DND-41 (cell line): Measurements from ENCODE around the gene TTLL6.

ENCODE experiments used
- ATAC-seq: fragments of 200-7000 bp; cut with Tn5 transposase; 3 replicates; pipeline ENCODE4 v1.9.1; 2021; ENCODE audit warnings: low read depth; ENCODE audit not compliant: insufficient read depth
- DNase-seq: peaks from one replicate; pipeline ENCODE4 v3.0.0-alpha.2; 2020
- H2AFZ ChIP-seq: 2 replicates; pipeline ENCODE4 v1.6.0; 2012; ENCODE audit warnings: low read depth, low read length
- H3K27ac ChIP-seq: 2 replicates; pipeline ENCODE4 v1.5.1; 2012; ENCODE audit warnings: low read length, inconsistent platforms
- H3K27me3 ChIP-seq: fragments of 200-600 bp; sonication (generic); 2 replicates; pipeline ENCODE4 v1.6.0; 2012; ENCODE audit warnings: low read length, mild to moderate bottlenecking, inconsistent platforms; ENCODE audit not compliant: insufficient read depth, poor library complexity
- H3K36me3 ChIP-seq: 2 replicates; pipeline ENCODE4 v1.5.1; 2012; ENCODE audit warnings: low read length, inconsistent platforms; ENCODE audit not compliant: insufficient read depth
- H3K4me1 ChIP-seq: 2 replicates; pipeline ENCODE4 v1.5.1; 2012; ENCODE audit warnings: mild to moderate bottlenecking, low read length; ENCODE audit not compliant: insufficient read depth
- H3K4me2 ChIP-seq: 2 replicates; pipeline ENCODE4 v1.6.0; 2012; ENCODE audit warnings: mild to moderate bottlenecking, moderate library complexity, low read length, inconsistent platforms; ENCODE audit not compliant: insufficient read depth
- H3K4me3 ChIP-seq, 2 experiments: fragments of 200-600 bp in 1 of 2; shearing (Covaris generic) in 1 of 2; 2 replicates each; pipeline ENCODE4 v1.5.1; 2012 to 2016; ENCODE audit warnings: inconsistent platforms in 2 of 2, low read length in 2 of 2, mild to moderate bottlenecking in 2 of 2, low read depth in 1 of 2, moderate library complexity in 1 of 2
- H3K79me2 ChIP-seq: 2 replicates; pipeline ENCODE4 v1.6.0; 2012; ENCODE audit warnings: low read length, inconsistent platforms; ENCODE audit not compliant: insufficient read depth
- H3K9ac ChIP-seq: 2 replicates; pipeline ENCODE4 v1.6.0; 2012; ENCODE audit warnings: low read depth, mild to moderate bottlenecking, inconsistent platforms, low read length, moderate library complexity
- H3K9me3 ChIP-seq: 2 replicates; pipeline ENCODE4 v1.5.1; 2012; ENCODE audit warnings: low read length, moderate library complexity, mild to moderate bottlenecking, inconsistent platforms; ENCODE audit not compliant: insufficient read depth, severe bottlenecking
- H4K20me1 ChIP-seq: 2 replicates; pipeline ENCODE4 v1.6.0; 2012; ENCODE audit warnings: low read length; ENCODE audit not compliant: insufficient read depth
- EZH2 ChIP-seq: IDR thresholded peaks from 3 replicates; pipeline ENCODE4 v1.6.1; 2012; ENCODE audit warnings: borderline replicate concordance, low read depth, mild to moderate bottlenecking, moderate library complexity, low read length, inconsistent platforms; ENCODE audit not compliant: severe bottlenecking
- TF ChIP-seq, protein P1 (sequence below): IDR thresholded peaks from 2 replicates; pipeline ENCODE4 v1.5.1; 2012; ENCODE audit warnings: borderline replicate concordance, low read length, moderate library complexity, mild to moderate bottlenecking; ENCODE audit not compliant: poor library complexity, severe bottlenecking; ENCODE audit errors: extremely low read depth

Gene TTLL6

DNA sequence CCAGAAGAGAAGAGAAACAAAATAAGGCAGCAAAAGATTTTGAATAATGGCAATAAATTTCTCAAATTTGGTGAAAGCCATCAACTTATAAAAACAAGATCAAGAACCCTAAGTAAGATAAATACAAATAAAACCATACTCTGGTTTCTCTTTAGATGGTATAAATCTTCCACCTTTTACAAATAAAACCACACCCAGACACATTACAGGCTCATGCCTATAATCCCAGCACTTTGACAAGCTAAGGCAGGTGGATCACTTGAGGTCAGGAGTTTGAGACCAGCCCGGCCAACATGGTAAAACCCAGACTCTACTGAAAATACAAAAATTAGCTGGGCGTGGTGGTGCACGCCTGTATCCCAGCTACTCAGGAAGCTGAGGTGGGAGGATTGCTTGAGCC lies 43.8 kb downstream of the TTLL6 start:
- ATAC-seq (no peak), DNase-seq (no peak)
- Histone ChIP-seq H3K36me3 (no peaks in the 10 kb centered on the region), H3K27me3 (peaks cover 4% of the 10 kb centered on the region), H3K9ac (no peak overlapping the region), H2AFZ (no peak overlapping the region), H3K79me2 (no peaks in the 10 kb centered on the region), H3K4me1 (no peaks in the 10 kb centered on the region), H3K4me3 (no peak overlapping the region), H3K4me2 (no peak overlapping the region), H3K27ac (no peak overlapping the region), H3K9me3 (no peaks in the 10 kb centered on the region), H4K20me1 (no peaks in the 10 kb centered on the region)
- TF ChIP-seq, protein P1, sequence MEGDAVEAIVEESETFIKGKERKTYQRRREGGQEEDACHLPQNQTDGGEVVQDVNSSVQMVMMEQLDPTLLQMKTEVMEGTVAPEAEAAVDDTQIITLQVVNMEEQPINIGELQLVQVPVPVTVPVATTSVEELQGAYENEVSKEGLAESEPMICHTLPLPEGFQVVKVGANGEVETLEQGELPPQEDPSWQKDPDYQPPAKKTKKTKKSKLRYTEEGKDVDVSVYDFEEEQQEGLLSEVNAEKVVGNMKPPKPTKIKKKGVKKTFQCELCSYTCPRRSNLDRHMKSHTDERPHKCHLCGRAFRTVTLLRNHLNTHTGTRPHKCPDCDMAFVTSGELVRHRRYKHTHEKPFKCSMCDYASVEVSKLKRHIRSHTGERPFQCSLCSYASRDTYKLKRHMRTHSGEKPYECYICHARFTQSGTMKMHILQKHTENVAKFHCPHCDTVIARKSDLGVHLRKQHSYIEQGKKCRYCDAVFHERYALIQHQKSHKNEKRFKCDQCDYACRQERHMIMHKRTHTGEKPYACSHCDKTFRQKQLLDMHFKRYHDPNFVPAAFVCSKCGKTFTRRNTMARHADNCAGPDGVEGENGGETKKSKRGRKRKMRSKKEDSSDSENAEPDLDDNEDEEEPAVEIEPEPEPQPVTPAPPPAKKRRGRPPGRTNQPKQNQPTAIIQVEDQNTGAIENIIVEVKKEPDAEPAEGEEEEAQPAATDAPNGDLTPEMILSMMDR: no peak
- TF ChIP-seq EZH2: no peak

GRCh38 chr17:48770954-48771353 lies 46.1 kb downstream of the TTLL6 start:
- Histone ChIP-seq H3K27ac (no peak overlapping the region), H3K4me1 (no peaks in the 10 kb centered on the region), H3K4me3 (no peak overlapping the region), H3K79me2 (no peaks in the 10 kb centered on the region), H3K27me3 (peaks cover 4% of the 10 kb centered on the region), H2AFZ (no peak overlapping the region), H4K20me1 (no peaks in the 10 kb centered on the region), H3K4me2 (no peak overlapping the region), H3K36me3 (no peaks in the 10 kb centered on the region), H3K9me3 (no peaks in the 10 kb centered on the region), H3K9ac (no peak overlapping the region)
- ATAC-seq: no peak
- no peak for DNase-seq
- TF ChIP-seq, protein P1: no peak
- no peak for TF ChIP-seq EZH2

DNA sequence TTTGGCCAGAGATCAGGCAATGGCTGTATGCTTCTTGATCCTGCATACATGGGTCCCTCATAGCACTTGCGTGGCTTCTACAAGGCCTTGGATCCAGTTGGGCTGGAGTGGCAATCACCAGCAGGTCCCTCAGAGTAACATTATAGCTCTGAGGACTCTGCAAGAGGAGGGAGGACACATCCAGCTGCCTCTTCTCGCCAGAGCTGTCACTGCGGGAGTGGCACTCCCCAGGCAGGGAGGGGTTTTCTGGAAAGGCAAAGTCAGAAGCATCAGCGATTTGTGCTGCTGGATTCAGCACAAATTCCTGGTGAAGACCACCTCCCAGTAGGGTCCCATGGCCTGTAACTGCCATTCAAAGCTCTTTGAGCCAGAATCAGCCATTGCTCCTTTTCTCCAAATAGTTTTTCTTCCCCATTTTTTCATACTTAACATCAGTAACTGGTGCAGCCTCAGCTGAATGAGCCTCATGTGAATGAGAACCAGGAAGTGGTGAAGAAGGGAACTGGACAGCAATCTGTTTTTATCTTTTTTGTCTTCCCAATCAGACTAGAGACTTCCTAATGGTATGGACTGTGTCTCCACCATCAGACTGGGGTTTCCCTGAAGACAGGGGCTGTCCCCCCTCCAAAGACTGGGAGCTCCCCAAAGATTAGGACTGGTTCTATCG lies 47.9 kb downstream of the TTLL6 start:
- H3K79me2 ChIP-seq: no peaks in the 10 kb centered on the region
- H3K27ac ChIP-seq: no peak overlapping the region
- H3K9ac ChIP-seq: no peak overlapping the region
- ATAC-seq (no peak), DNase-seq (no peak)
- no peaks in the 10 kb centered on the region for H3K9me3 ChIP-seq
- no peak overlapping the region for H3K4me3 ChIP-seq
- H2AFZ ChIP-seq: peak overlapping the region; percentile 22; the same call in 1 of the 2 replicates
- H3K27me3 ChIP-seq: peaks cover 4% of the 10 kb centered on the region
- no peaks in the 10 kb centered on the region for H4K20me1 ChIP-seq
- H3K36me3 ChIP-seq: no peaks in the 10 kb centered on the region
- H3K4me2 ChIP-seq: no peak overlapping the region
- TF ChIP-seq, protein P1: no peak
- no peak for TF ChIP-seq EZH2
- H3K4me1 ChIP-seq: no peaks in the 10 kb centered on the region
